Activated T-cell treated with anti-CD3 and anti-CD28 coated beads, Interleukin-2, amount 50 U/mL, for 4 hours (primary cell): ENCODE data around the gene PYGO2. TPM values are rescaled to one million over a fixed set of nuclear protein-coding genes. Genes with fewer than 3 reads are reported as not detected.
"Not testable (repeated sequence)": the region's sequence is repeated elsewhere in the genome, so short reads cannot be mapped to it uniquely, and the experiment has no call there.

ENCODE experiments used
- ATAC-seq, 2 donors: fragments of 200-7000 bp; cut with Tn5 transposase; one replicate each; pipeline ENCODE4 v1.10.0; 2021
- DNase-seq: peaks from one replicate; pipeline ENCODE4 v3.0.0-alpha.2; 2020
- H3K27me3 Mint-ChIP-seq: one replicate; pipeline ENCODE4 v1.8.0; 2021; ENCODE audit warnings: low read depth, mixed read lengths
- H3K36me3 Mint-ChIP-seq: one replicate; pipeline ENCODE4 v1.8.0; 2022; ENCODE audit warnings: mixed read lengths; ENCODE audit not compliant: insufficient read depth
- H3K4me1 Mint-ChIP-seq: one replicate; pipeline ENCODE4 v1.8.0; 2021; ENCODE audit warnings: low read depth, mixed read lengths
- H3K4me3 Mint-ChIP-seq: one replicate; pipeline ENCODE4 v1.8.0; 2021; ENCODE audit warnings: mild to moderate bottlenecking, moderate library complexity, mixed read lengths
- H3K9me3 Mint-ChIP-seq: one replicate; pipeline ENCODE4 v1.8.0; 2021; ENCODE audit warnings: mixed read lengths
- total RNA-seq, 3 donors: library from RNA; stranded (reverse); gene quantifications; one replicate each; pipeline ENCODE4 v1.2.1, GENCODE V29; 2021

PYGO2 gene
- total RNA-seq, 3 donors from 2014 or later = 27.6 to 28.3 (median 28.1) TPM

GRCh38 chr1:154911691-154912550, 49.7 kb downstream of the PYGO2 start:
- no peak for DNase-seq
- Mint-ChIP-seq H3K9me3 (no peaks in the 10 kb centered on the region), H3K4me1 (no peaks in the 10 kb centered on the region), H3K36me3 (peaks cover 8% of the 10 kb centered on the region), H3K27me3 (no peaks in the 10 kb centered on the region), H3K4me3 (no peak overlapping the region)
- ATAC-seq = no peak

- no peak overlapping the region for H3K4me3 Mint-ChIP-seq
- H3K4me1 Mint-ChIP-seq = no peaks in the 10 kb centered on the region
- no peaks in the 10 kb centered on the region for H3K27me3 Mint-ChIP-seq
- H3K9me3 Mint-ChIP-seq = no peaks in the 10 kb centered on the region
- DNase-seq (no peak), ATAC-seq (no peak)
- peaks cover 5% of the 10 kb centered on the region for H3K36me3 Mint-ChIP-seq
These were observed 50.7 kb downstream of the PYGO2 start for GRCh38 chr1:154910851-154911250.

DNA sequence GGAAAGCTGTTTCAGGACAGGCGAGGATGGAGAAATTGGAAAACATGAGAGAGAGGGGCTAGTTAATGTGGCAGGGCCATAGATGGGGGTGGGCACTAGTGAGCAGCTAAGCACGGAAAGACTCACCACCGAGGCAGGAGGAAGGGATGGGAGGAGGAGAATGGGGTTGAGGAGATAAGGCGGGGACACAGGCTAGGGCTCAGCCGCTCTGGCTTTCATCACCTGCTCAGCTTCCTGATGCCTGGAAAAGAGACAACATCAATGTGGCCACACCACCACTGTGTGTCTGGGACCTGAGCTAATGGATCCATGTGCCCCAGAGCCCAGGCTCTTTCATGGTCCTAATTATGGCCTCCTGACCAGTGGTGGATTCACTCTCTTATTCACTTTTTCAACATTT, 52.6 kb downstream of the PYGO2 start:
- DNase-seq (no peak), ATAC-seq (no peak)
- no peaks in the 10 kb centered on the region for H3K4me1 Mint-ChIP-seq
- H3K36me3 Mint-ChIP-seq = peaks cover 2% of the 10 kb centered on the region
- no peaks in the 10 kb centered on the region for H3K27me3 Mint-ChIP-seq
- H3K9me3 Mint-ChIP-seq = no peaks in the 10 kb centered on the region
- H3K4me3 Mint-ChIP-seq = no peak overlapping the region

- not testable (repeated sequence) for H3K9me3 Mint-ChIP-seq, H3K27me3 Mint-ChIP-seq, ATAC-seq, DNase-seq, H3K4me3 Mint-ChIP-seq, H3K36me3 Mint-ChIP-seq, H3K4me1 Mint-ChIP-seq
These were observed 53.5 kb downstream of the PYGO2 start for GRCh38 chr1:154908129-154908528.

Other genes with a start within 250 kb of the PYGO2 start
- gene KCNN3, start 91.5 kb downstream of the PYGO2 start, total RNA-seq = under 1 TPM; 0.35 to 0.51 (median 0.45) TPM
- gene PMVK, start 25.1 kb downstream of the PYGO2 start, total RNA-seq = 10 to 100 TPM; 46.7 to 53.0 (median 48.3) TPM
- gene PBXIP1, start 5.7 kb downstream of the PYGO2 start, total RNA-seq = 10 to 100 TPM in 1 of 3 donors, 1 to 10 TPM in 2; 7.7 to 12.7 (median 9.5) TPM
- gene SHC1, start 9.0 kb upstream of the PYGO2 start, total RNA-seq = 10 to 100 TPM; 38.7 to 43.7 (median 39.2) TPM
- 10 to 100 TPM; 61.5 to 78.5 (median 76.7) TPM for gene CKS1B, start 12.9 kb upstream of the PYGO2 start, total RNA-seq
- gene FLAD1, start 21.6 kb upstream of the PYGO2 start, total RNA-seq = 100 to 1,000 TPM; 108 to 109 (median 108) TPM
- under 1 TPM in 2 of 3 donors, not detected in 1; 0.40 to 0.50 TPM for gene LENEP, start 31.8 kb upstream of the PYGO2 start, total RNA-seq
- gene ZBTB7B, start 41.0 kb upstream of the PYGO2 start, total RNA-seq = 10 to 100 TPM; 40.6 to 76.0 (median 52.2) TPM
- under 1 TPM in 1 of 3 donors, not detected in 2; 0.08 TPM for gene DCST2, start 72.0 kb upstream of the PYGO2 start, total RNA-seq
- gene DCST1, start 72.0 kb upstream of the PYGO2 start, total RNA-seq = not detected
- gene ADAM15, start 89.5 kb upstream of the PYGO2 start, total RNA-seq = 10 to 100 TPM; 46.3 to 63.4 (median 48.8) TPM
- 1 to 10 TPM; 4.2 to 4.5 (median 4.3) TPM for gene EFNA4, start 102.0 kb upstream of the PYGO2 start, total RNA-seq
- gene EFNA3, start 117.1 kb upstream of the PYGO2 start, total RNA-seq = 1 to 10 TPM in 2 of 3 donors, under 1 TPM in 1; 0.84 to 2.0 (median 1.1) TPM
- gene EFNA1, start 166.1 kb upstream of the PYGO2 start, total RNA-seq = under 1 TPM; 0.30 to 0.61 (median 0.32) TPM
- gene SLC50A1, start 174.1 kb upstream of the PYGO2 start, total RNA-seq = 10 to 100 TPM; 29.1 to 36.0 (median 33.5) TPM
- gene DPM3, start 178.7 kb upstream of the PYGO2 start, total RNA-seq = 10 to 100 TPM; 28.2 to 39.2 (median 33.0) TPM
- 100 to 1,000 TPM; 191 to 204 (median 193) TPM for gene KRTCAP2, start 211.5 kb upstream of the PYGO2 start, total RNA-seq
- gene TRIM46, start 212.1 kb upstream of the PYGO2 start, total RNA-seq = 1 to 10 TPM; 3.5 to 4.4 (median 3.5) TPM
- gene THBS3, start 246.1 kb upstream of the PYGO2 start, total RNA-seq = 1 to 10 TPM; 3.0 to 4.1 (median 3.7) TPM
- 10 to 100 TPM; 77.4 to 88.6 (median 77.7) TPM for gene MTX1, start 246.9 kb upstream of the PYGO2 start, total RNA-seq